ENCODE results near the gene TPP2. TPM values are rescaled to one million over a fixed set of nuclear protein-coding genes. Genes with fewer than 3 reads are reported as not detected.

The TPP2 gene
- total RNA-seq (2021) (52.9 to 68.3 TPM (median 57.5 TPM) in 3 replicates), Bru-seq, nascent RNA (percentile 93 among the genes with signal in this experiment)
- long read RNA-seq, experiment 1, full-length matches to known transcripts = 190 of 332 reads
- long read RNA-seq, experiment 1, partial matches to known transcripts = 66 of 332 reads
- long read RNA-seq, experiment 1, other reads (novel, unspliced or antisense) = 76 of 332 reads
- long read RNA-seq, experiment 2, full-length matches to known transcripts = 19 of 69 reads
- long read RNA-seq, experiment 2, partial matches to known transcripts = 38 of 69 reads
- long read RNA-seq, experiment 2, other reads (novel, unspliced or antisense) = 12 of 69 reads
- long read RNA-seq, experiment 3, partial matches to known transcripts = 7 of 23 reads
- long read RNA-seq, experiment 3, other reads (novel, unspliced or antisense) = 12 of 23 reads

DNA sequence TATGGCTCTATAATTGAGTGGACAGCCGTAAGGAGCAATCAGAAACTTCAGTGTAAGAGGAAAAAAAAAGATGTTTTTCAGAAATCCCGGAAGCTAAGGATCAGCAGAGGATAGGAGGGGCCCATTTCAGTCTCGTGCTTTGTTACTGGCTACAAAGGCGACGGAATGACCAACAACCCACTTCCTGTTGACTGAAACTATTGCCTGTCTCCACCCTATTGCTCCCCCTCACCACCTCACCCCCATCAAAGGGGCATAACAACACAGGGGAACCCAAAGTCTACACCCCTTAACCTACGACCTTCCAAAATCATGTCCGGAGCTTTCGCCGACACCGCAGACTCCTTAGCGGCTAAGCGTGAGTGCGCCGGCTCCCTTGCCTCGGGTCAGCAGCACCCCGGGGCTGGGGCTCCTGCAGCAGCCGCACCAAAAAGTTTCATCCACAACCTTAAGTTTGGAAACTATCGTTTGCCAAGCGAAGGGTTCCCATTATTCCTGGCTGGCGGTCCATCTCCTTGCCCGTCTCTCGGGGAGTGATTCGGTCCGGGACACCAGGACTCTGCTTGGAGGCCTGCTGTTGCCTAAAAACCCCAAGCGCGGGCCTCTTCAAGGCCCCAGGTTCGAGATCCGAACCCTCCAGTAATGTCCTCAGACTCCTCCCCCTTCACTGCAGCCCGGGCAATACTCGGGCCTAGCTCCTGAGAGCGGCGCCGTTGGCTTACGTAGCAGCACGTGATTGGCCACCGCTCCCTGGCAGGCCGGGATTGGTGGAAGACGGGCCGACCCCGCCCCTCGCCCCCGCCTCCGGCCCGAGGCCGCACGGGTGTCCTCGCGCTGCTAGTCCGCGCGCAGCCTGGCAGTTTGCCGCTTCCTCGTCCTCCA lies at the start of gene TPP2:
TSS of gene TPP2 (plus strand) at position 840 of the 882 bp plus-strand sequence. CDS start 53 bp downstream, outside the sequence.
- no peaks in the 10 kb centered on the region for H3K9me3 Mint-ChIP-seq
- DNase-seq (ENCODE audit: low spot score) (peak; percentile 99), ATAC-seq (peak; percentile 85)
- ChIA-PET POLR2A (interaction anchor here (0.6 to 1.6 kb wide), 7 partner anchors 9 to 250 kb away, joined by 3 to 15 read pairs (median 4); partner anchors contain the start of gene ERCC5), CTCF (interaction anchor here (1.0 to 1.9 kb wide), 4 partner anchors 15 to 472 kb away, joined by 3 to 6 read pairs (median 4); partner anchors contain the start of gene ERCC5)
- peak within 1 kb of the TSS; percentile 96 for H3K4me3 Mint-ChIP-seq
- no peaks in the 10 kb centered on the region; the same call in 1 of the 2 replicates for H3K36me3 Mint-ChIP-seq
- H3K27ac Mint-ChIP-seq = peak within 1 kb of the TSS; percentile 99
- H3K4me1 Mint-ChIP-seq = peaks cover 48% of the 10 kb centered on the region
- H3K27me3 Mint-ChIP-seq (ENCODE audit: low read depth) = no peaks in the 10 kb centered on the region
- no peak for TF ChIP-seq MLX (CRISPR knock-in tag; IDR thresholded peaks at IDR 0.05)
- no peak for TF ChIP-seq KAT7 (CRISPR knock-in tag; IDR thresholded peaks at IDR 0.05; ENCODE audit: borderline replicate concordance)
- 0 out of 2 replicates have a peak, but pooled peaks have one; percentile 45 for TF ChIP-seq FOXP1 (CRISPR knock-in tag; IDR thresholded peaks at IDR 0.05; ENCODE audit: borderline replicate concordance)
- no peak for TF ChIP-seq MYBL2 (CRISPR knock-in tag; IDR thresholded peaks at IDR 0.05)
- no peak for TF ChIP-seq CBFB (CRISPR knock-in tag; IDR thresholded peaks at IDR 0.05; ENCODE audit: low read depth)
- TF ChIP-seq ZNF138 (CRISPR knock-in tag; conservative IDR thresholded peaks at IDR 0.05) = no peak
- TF ChIP-seq ZNF232 (CRISPR knock-in tag; IDR thresholded peaks at IDR 0.05) = no peak
- no peak for TF ChIP-seq TP53 (CRISPR knock-in tag; IDR thresholded peaks at IDR 0.05)
- peak; percentile 79 for TF ChIP-seq MAX (CRISPR knock-in tag; IDR thresholded peaks at IDR 0.05)
- TF ChIP-seq FOXK1 (CRISPR knock-in tag; IDR thresholded peaks at IDR 0.05) = peak; percentile 87; the same call in 1 of the 2 replicates
- TF ChIP-seq ZNF532 (CRISPR knock-in tag; IDR thresholded peaks at IDR 0.05; ENCODE audit: borderline replicate concordance) = 0 out of 2 replicates have a peak, but pooled peaks have one; percentile 57
- TF ChIP-seq ELF4 (CRISPR knock-in tag; IDR thresholded peaks at IDR 0.05; ENCODE audit: low read depth) = no peak
- peak; percentile 77; the same call in 1 of the 2 replicates for TF ChIP-seq ATF1 (CRISPR knock-in tag; IDR thresholded peaks at IDR 0.05)
- TF ChIP-seq, protein P1, sequence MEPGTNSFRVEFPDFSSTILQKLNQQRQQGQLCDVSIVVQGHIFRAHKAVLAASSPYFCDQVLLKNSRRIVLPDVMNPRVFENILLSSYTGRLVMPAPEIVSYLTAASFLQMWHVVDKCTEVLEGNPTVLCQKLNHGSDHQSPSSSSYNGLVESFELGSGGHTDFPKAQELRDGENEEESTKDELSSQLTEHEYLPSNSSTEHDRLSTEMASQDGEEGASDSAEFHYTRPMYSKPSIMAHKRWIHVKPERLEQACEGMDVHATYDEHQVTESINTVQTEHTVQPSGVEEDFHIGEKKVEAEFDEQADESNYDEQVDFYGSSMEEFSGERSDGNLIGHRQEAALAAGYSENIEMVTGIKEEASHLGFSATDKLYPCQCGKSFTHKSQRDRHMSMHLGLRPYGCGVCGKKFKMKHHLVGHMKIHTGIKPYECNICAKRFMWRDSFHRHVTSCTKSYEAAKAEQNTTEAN (CRISPR knock-in tag; IDR thresholded peaks at IDR 0.05) = no peak
- TF ChIP-seq STAT6 (CRISPR knock-in tag; conservative IDR thresholded peaks at IDR 0.05; ENCODE audit: low read depth) = no peak
- TF ChIP-seq TEAD4 (CRISPR knock-in tag; IDR thresholded peaks at IDR 0.05) = no peak
- no peak for TF ChIP-seq PRDM15 (CRISPR knock-in tag; IDR thresholded peaks at IDR 0.05)
- no peak for TF ChIP-seq CREB1 (CRISPR knock-in tag; IDR thresholded peaks at IDR 0.05)
- TF ChIP-seq SP1 (CRISPR knock-in tag; conservative IDR thresholded peaks at IDR 0.05) = peak; percentile 89
- no peak for TF ChIP-seq E2F4 (CRISPR knock-in tag; IDR thresholded peaks at IDR 0.05; ENCODE audit: borderline replicate concordance, low read depth)
